ENCODE measurements around the gene DCST1. TPM values are rescaled to one million over a fixed set of nuclear protein-coding genes. Genes with fewer than 3 reads are reported as not detected.

The DCST1 gene
- total RNA-seq, 1 experiment from 2014 or later: not detected

DNA sequence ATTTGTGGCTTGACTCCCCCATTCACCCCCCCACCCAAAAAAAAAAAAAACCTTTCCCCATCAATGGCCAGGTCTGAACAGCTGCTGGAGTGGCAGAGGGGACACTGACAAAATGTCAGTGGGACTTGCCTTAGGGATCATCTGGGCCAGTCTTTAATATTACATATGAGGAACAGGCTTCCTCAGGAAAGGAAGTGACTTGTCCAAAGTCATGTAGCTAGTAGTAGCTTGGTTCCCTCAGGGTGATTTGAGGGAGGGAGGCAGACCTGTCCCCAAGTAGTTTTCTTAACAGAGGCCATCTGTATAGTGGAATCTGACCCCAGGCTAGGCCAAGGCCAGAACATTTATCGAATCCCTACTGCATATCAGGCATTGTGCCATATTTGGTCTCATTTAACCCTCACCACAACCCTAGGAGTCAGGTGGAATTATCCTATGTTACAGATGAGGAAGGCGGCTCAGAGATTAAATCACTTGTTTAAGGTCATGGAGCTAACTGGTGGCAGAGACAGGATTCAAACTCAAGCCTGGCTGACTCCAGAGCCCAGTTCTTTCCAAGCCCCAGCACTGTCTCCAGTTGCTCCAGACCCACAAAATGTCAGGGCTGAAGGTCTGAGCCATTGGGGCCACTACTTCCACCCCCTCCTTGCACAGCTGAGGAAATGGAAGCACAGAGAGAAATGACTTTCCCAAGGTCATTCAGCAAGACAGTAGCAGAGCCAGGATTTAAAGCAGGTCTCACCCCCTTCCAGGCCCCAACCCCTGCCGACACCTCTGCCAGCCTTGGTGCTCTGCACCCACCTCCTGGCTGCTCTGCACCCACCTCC, 20.6 kb upstream of the DCST1 start:
- no peak for DNase-seq (ENCODE audit: low spot score)

GRCh38 chr1:155013632-155014031, 20.0 kb upstream of the DCST1 start:
- no peak for DNase-seq (ENCODE audit: low spot score)

- DNase-seq (ENCODE audit: low spot score): no peak
These were observed 18.7 kb upstream of the DCST1 start for GRCh38 chr1:155014709-155015508.

- DNase-seq (ENCODE audit: low spot score): no peak
These were observed 17.9 kb upstream of the DCST1 start for GRCh38 chr1:155015527-155016230.

- DNase-seq (ENCODE audit: low spot score): no peak
These were observed 17.3 kb upstream of the DCST1 start for GRCh38 chr1:155016231-155016831.

DNA sequence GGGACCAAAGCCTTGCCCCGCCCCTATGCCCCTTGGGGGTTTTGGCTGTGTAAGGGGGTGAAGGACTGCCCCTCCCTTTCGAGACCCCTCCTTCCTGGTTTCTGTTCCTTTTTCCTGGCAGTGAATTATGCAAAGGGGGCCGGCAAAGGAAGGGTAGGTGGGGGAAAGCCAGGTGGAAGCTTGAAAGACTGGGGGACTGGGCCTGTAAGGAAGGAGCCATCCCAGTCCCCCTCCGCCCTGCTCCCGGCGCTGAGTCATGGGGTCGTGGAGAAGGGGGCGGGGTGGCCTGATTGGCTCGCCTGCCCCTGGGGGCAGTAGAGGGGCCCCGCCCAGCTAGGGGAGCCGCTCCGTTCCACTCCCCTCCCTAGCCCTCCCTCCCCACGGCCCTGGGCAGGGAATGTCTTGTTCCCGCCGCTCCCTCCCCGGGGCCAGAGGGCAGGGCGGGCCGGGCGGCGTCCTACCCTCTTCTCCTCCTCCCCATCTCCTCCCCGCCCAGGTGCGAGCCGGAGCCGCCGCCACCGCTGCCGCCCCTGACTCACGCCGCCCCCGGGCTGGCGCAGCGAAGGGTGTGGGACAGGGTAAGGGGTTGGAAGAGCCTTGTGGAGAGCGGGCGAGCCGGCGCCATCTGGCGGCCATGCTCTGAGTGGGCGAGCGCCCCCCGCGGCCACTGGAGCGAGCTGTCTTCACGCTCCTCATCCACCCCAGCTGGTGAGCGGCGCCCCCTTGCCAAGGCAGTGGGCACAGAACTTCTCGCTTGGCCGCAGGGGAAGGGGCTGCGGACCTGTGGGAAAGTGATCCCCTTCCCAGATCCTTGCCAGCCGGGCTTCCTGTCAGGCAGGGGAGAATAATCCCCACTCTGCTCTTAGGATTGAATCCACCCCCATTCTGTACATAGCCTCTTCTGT, 16.3 kb upstream of the DCST1 start:
- peak; percentile 92 for DNase-seq (ENCODE audit: low spot score)

DNA sequence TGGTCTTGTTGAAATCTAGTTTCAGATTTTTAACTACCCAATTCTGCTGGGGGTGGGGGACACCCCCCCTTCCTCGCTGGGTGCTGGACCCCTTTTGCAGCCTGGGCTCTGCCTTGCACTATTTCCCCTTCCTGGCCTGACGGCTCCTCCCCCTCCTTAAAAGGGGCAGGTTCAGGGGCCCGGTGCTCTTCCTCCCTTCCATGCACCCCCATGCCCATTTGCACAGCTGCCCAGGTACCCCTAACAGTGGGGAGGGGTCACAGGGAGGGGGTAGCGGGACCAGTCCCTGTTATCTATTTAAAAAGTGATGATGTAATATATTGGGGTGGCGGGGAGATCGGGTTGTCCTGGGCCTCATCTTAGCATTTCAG, 15.7 kb upstream of the DCST1 start:
- DNase-seq (ENCODE audit: low spot score): no peak

DNA sequence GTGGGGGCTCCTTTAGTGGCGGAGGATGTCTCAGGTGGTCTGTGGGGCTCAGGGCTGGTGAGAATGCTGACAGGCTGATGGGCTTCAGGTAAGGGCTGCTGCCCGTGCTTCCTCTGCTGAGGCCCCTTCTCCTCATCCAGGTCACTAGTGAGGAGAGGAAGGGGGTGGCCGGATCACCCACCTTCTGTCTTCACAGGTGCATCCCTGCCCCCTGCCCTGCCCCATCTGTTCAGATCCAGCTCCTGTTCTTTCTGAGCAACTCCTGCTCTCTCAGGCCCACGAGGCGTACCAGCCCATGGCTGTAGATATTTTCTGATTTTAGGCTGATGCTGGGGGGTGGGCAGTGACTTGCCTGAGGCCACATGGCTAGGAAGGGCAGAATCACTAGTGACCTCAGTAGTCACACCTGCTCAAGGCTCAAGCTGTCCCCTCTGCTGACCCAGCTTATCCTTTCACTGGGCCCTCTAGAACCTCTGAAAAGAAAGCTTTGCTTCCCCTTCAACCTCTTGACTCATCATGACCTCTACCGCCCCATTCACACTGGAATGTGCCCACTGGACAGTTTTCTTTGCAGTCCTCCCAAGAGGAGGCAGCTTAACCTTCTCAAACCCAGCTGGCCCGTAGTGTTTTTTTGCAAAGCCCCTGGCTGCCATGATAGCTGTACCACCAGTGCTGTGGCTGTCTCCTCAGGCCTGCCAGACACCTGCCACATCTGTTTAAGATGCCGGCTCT, 14.8 kb upstream of the DCST1 start:
- DNase-seq (ENCODE audit: low spot score): no peak

- no peak for DNase-seq (ENCODE audit: low spot score)
These were observed 14.0 kb upstream of the DCST1 start for GRCh38 chr1:155019377-155020245.

- no peak for DNase-seq (ENCODE audit: low spot score)
These were observed 11.3 kb upstream of the DCST1 start for GRCh38 chr1:155022136-155022926.

- no peak for DNase-seq (ENCODE audit: low spot score)
These were observed 10.7 kb upstream of the DCST1 start for GRCh38 chr1:155022927-155023236.

- DNase-seq (ENCODE audit: low spot score): no peak
These were observed 10.0 kb upstream of the DCST1 start for GRCh38 chr1:155023627-155024026.

GRCh38 chr1:155024315-155024714, 9.3 kb upstream of the DCST1 start:
- no peak for DNase-seq (ENCODE audit: low spot score)

GRCh38 chr1:155026154-155026553, 7.5 kb upstream of the DCST1 start:
- DNase-seq (ENCODE audit: low spot score): no peak

GRCh38 chr1:155026588-155026987, 7.0 kb upstream of the DCST1 start:
- DNase-seq (ENCODE audit: low spot score): no peak

- DNase-seq (ENCODE audit: low spot score): no peak
These were observed 3.9 kb upstream of the DCST1 start for GRCh38 chr1:155029513-155030242.

- no peak for DNase-seq (ENCODE audit: low spot score)
These were observed 3.3 kb upstream of the DCST1 start for GRCh38 chr1:155030243-155030795.

DNA sequence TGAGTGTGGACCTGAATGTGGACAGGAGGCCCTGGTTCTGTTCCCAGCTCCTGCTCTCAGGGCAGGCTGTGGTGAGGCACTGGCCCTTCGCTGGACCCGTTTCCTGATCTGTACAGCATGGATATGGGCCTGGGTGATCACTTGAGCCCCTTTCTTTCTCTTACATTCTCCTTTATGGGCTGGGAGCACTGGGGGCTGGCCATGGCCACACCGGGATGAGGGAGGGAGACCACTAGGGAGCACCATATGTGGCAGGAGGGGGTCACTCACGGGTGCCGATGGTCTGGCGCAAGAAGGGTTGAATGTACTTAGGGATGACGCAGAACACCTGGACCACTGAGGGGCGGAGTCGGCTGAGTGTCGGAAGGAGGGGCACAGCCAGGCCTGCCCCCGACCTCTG, 2.7 kb upstream of the DCST1 start:
- no peak for DNase-seq (ENCODE audit: low spot score)

Measured in H4 (cell line).